NK-92 (cell line): ENCODE measurements around the gene PPP1R3E.
"Not testable (repeated sequence)": the region's sequence is repeated elsewhere in the genome, so short reads cannot be mapped to it uniquely, and the experiment has no call there.

Source experiments
- DNase-seq: peaks from one replicate; lab custom pipeline; 2025; ENCODE audit not compliant: unreplicated experiment; lab: John Stamatoyannopoulos, UW

The PPP1R3E gene

DNA sequence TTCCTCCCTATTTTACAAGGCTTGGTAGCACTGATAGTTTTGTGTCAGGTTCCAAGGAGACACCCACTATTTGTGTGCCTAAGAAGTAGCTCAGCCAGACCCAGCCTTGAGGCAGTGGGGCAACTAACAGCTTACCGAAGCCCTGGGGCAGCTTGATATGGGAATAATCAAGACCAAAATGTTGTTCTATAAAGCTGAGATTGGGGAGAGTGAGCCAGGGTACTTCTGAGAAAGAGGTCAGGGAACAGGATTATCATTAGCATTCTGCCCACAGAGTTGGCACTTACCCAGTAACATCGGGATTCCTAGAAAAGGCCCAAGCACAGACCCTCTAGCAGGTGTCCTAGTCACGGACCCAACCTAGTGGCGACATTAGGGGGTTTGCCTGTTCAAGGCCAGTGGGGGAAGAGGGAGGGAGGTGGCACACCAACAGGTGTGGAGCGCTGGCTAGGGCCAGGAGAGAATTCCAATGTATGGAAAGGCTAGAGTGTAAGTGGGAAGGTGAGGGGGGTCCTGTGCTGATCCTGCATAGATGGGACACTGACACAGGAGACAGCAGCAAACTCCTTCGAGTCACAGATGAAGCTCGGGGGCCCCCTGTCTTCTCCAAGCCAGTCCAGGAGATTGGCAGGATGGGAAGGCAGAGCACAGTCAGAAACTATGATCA lies 4.9 kb downstream of the PPP1R3E start:
- no peak for DNase-seq

- no peak for DNase-seq
These were observed 5.6 kb downstream of the PPP1R3E start for GRCh38 chr14:23297096-23297495.

DNA sequence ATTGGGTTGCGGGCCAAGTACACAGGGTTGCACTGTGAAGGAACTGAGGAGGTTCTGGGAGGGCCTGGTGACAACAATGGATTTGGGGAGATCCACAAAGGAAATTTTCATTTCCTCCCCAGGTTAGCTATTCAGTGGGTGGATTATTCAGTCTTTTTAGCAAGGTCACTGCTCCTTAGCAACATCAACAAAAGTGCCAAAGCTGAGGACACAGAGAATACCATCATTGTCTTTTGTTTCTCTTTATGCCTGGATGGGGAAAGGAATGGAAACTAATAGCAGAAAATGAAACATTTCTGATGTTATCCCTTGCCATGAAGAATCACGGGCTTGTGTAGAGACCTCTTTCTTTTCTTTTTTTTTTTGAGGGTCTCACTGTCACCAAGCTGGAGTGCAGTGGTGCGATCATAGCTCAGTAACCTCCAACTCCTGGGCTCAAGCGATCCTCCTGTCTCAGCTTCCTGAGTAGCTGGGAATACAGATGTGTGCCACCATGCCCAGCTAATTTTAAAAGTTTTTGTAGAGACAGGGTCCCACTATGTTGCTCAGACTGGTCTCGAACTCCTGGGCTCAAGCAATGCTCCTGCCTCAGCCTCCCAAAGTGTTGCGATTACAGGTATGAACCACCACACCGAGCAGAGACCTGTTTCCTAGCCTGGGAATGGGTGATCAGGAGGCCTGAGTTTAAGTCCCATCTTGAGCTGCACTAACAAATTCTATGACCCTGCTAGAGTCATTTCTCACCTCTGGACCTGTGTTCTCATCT lies 6.5 kb downstream of the PPP1R3E start:
- no peak for DNase-seq

DNA sequence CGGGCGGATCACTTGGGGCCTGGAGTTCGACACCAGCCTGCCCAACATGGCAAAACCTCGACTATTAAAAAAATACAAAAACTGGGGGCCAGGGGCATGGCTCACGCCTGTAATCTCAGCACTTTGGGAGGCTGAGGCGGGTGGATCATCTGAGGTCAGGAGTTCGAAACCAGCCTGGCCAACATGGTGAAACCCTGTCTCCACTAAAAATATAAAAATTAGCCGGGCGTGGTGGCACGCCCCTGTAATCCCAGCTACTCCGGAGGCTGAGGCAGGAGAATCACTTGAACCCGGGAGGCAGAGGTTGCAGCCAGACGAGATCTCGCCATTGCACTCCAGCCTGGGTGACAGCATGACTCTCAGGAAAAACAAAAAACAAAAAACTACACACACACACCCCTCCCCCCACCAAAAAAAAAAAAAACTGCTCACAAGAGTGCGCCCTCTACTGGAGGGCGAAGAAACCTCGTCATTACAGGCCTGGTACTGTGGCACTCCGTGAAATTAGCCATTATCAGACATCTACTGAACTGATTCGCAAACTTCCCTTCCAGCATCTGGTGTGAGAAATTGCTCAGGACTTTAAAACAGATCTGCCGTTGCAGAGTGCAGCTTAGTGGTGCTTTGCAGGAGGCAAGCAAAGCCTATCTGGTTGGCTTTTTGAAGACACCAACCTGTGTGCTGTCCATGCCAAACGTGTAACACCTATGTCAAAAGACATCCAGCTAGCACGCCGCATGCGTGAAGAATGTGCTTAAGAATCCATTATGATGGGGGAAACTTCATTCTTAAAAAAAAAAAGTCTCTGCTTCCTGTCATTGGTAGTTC lies 7.7 kb downstream of the PPP1R3E start:
- no peak for DNase-seq

DNA sequence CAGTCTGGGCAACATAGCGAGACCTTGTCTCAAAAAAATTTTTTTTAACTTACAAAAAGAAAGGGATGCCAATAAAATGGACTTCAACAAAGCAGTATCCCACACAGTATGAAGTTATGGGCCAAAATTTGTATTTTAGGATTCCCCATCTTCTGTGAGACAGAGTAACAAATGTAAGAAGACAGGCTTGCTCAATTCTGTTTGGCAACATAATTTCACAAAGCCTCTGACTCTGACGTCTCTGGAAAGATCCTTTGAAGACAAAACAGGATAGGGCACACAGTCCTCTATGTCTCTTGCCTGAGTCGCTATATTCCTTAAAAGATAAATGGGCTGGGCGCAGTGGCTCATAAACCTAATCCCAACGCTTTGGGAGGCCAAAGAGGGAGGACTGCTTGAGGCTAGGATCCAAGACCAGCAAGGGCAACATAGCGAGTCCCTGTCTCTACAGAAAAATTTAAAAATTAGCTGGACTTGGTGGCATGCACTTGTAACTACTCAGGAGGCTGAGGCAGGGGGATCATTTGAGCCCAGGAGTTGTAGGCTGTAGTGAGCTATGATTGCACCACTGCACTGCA lies 15.7 kb downstream of the PPP1R3E start:
- DNase-seq: no peak

DNA sequence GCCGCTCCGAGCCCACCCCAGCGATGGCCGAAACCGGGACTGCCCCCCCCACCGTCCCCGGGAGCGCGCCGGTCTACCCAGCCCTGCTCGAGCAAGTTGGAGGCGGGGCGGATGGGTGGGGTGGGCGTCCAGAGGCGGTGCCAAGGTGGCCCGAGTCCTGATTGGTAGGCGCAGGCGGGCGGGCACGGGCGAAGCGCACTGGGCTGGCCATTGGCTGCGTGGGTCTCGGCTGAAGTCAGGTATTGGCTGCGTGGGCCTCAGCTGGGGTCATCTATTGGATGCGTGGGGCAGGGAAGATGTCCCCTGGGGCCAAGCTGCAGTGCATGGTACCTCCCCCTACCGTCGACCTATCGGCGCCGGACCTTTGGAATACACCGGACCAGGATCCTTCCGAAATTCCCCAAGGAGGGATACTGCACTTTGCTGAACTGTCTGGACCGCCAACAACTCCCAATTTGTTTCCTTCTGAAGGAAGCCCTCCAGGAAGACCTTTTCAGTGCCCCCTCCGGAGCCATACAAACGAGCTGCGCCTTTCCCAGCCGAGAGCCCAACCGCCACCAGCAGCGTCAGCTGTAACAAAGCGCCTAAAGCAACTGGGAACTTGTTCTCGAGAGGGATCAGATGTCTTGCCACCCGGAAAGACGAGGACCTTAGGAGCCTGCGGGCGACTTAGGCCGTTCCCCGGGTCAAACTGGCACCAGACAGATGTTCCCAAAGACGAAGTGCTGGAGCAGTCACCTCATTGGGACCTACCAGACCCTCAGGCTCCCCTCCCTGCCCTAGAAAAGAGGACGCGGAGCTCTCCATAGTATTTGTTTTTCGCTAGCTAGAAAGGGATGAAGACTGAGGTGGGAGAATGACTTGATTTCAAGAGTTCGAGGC lies 16.4 kb downstream of the PPP1R3E start, which contains the start of gene HOMEZ:
Gene HOMEZ (minus strand): TSS at position 113 of the 882 bp plus-strand sequence. CDS start 180 bp downstream, outside the sequence.
- peak; percentile 88 for DNase-seq

GRCh38 chr14:23285530-23286019 lies 17.1 kb downstream of the PPP1R3E start:
- no peak for DNase-seq

DNA sequence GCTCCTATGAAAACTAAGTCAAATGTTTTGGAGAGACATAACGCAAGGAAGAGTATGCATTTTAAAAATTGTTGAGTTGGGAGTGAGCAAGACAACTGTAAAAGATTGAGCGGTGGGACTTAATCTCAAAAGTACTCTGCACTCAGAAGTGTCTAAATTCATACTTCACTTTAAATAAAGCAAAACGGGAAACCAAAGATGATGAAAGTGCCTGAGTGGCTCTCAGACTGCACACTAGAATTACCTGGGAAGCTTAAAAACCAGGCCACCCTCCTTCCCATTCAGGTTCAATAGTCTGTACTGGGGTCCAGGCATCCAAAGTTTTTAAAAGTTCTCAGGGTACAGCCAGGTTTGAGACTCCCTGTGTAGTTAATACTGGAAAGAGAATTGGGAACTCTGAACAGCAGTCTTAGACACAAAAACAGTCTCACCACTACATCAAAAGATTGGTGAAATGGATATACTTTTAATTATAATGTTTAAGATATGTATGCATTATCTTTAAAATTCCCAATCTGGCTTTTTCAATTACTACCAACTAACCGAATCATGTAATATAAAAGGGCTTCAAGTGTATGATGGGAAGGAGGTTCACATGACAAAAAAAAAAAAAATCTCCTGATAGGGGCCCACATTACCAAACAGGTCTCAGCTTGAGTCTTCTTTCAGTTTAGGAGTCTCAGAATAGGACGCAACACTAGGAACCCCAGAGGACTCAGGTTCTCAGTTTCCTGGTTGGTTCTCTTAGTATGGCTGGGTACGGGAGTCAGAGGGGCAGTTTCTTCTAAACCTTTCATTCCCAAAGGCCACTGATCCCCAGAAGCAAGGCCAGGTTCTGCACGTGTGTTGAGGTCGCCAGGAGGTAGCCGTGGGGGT lies 17.8 kb downstream of the PPP1R3E start:
- no peak for DNase-seq

- no peak for DNase-seq
These were observed 21.4 kb downstream of the PPP1R3E start for GRCh38 chr14:23281247-23281646.

GRCh38 chr14:23277928-23278327 lies 24.7 kb downstream of the PPP1R3E start:
- DNase-seq: not testable (repeated sequence)

- no peak for DNase-seq
These were observed 25.5 kb downstream of the PPP1R3E start for GRCh38 chr14:23277189-23277588.

GRCh38 chr14:23275412-23275811 lies 27.2 kb downstream of the PPP1R3E start:
- no peak for DNase-seq

DNA sequence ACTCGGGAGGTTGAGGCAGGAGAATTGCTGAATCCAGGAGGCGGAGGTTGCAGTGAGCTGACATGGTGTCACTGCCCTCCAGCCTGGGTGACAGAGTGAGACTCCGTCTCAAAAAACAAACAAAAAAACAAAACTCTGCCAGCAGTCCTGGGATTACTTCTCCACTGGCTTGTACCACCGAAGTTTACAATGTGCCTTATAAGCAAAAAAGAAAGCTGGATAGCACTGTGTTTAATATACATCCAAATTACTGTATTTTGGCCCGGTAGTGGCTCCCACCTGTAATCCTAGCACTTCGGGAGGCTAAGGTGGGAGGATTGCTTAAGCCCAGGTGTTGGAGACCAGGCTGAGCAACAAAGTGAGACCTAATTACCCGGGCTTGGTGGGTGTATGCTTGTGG lies 33.5 kb downstream of the PPP1R3E start:
- DNase-seq: no peak

DNA sequence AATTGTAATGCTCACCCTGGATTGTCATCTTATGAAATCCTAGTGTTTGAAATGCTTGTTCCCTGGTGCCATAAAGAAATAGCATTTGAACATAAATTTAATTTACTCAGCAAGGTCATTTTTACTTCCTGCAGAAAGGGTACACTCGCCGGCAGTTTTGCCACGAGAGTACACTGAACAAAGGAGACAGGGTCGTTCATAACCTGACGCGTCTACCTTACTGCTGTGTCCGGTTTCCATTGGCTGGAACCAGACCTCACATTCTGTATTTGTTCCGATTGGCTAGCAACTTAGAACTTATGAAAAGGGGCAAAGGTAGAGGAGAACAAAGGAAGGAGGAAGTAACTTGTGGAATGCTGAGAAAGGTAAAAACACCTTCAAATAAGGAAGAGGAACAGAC lies 41.8 kb downstream of the PPP1R3E start:
- not testable (repeated sequence) for DNase-seq

GRCh38 chr14:23259426-23259825 lies 43.2 kb downstream of the PPP1R3E start:
- no peak for DNase-seq

DNA sequence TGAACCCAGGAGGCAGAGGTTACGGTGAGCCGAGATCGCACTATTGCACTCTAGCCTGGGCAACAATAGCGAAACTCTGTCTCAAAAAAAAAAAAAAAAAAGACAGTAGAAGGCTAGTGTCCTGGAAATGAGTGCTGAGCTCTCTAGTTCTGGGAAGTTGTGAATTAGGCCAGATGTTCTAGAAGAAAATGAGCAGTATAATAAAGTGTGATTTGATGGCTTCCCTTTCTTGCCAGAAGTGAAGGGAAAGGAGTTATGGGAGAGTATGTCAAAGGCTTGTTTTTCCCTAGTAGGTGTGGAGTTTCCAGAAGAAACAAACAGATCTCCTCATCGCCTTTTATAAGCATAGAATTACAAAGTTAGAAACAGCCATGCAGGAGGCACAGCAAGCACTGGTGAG lies 44.4 kb downstream of the PPP1R3E start:
- no peak for DNase-seq

DNA sequence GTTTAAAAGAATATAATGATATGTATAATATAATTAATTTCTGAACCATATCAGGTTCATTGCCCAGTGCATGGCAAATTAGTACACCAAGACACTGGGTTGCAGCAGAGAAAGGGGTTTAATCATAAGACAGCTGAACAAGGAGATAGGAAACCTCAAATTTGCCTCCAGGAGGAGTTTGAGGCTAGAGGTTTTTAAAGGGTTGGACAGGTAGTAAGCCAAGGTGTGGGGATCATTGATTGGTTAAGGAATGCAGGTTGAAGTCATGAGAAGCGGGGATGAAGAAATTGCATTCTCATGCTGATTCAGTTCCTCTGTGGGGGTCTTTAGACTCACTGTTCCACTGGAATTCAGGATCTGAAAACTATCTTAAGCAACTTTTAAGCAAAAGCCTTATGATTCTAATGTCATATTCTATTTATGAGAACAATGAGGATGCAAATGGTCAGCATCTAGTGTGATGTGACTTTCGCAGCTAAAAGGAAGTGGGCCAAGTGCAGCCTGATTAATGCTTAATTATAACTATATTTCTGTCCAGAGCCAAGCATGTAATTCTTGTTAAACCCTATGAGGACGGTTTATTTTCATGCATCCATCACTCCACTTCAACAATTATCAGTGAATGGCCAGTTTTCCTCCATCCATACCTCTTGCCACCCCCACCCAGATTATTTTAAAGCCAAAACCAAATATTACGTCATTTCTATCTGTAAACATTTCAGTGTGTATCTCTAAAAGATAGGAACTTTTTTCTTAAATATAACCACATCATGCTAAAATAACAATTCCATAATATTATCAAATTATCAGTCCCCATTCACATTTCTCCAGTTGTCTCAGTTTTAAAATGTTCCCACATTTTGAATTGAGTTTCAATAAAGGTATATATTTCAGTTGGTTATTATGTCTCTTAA lies 50.0 kb downstream of the PPP1R3E start:
- DNase-seq: no peak

DNA sequence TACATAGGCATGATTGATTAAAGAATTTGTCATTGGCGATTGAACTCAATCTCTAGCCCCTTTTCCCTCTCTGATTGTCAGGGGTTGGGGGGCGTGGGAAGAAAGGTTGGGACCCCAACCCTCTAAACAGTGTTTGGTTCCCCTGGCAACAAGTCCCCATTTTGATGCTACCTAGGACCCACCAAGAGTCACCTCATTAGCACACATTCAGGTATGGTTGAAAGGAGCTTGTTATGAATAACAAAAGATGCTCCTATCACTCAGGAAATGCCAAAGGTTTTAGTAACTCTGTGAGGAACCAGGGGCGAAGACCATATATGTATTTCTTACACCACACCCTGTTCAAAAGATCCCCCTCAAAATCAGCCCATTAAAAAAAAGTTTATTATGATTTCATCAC lies 50.7 kb downstream of the PPP1R3E start:
- DNase-seq: no peak
